ENCODE results near the gene PET117.

The PET117 gene

DNA sequence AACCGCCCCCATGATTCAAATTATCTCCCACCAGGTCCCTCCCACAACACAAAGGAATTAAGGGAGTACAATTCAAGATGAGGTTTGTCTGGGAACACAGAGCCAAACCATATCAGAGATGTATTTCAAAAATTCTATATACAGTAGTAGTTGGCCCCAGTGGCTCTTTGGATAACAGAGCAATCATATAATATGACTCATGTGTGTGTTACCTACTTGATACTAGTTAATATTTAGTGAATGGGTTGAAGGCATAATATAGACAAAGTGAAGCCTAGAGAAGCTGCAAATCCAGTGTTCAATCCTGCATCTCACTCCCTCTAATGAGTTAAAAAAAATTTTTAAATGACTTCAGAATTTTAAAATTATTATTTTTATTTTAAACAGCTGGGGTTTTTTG is 43.2 kb downstream of the PET117 start:
- Histone ChIP-seq H3K27ac (no peak overlapping the region), H4K20me1 (no peaks in the 10 kb centered on the region), H3K27me3 (no peaks in the 10 kb centered on the region), H3K9ac (no peak overlapping the region), H3K4me1 (no peaks in the 10 kb centered on the region), H3K4me3 (no peak overlapping the region), H3K4me2 (no peak overlapping the region), H3K9me3 (peaks cover 32% of the 10 kb centered on the region), H3K36me3 (peaks cover 98% of the 10 kb centered on the region)
- no peak for TF ChIP-seq Cebpa-rat (IDR thresholded peaks at IDR 0.05)

DNA sequence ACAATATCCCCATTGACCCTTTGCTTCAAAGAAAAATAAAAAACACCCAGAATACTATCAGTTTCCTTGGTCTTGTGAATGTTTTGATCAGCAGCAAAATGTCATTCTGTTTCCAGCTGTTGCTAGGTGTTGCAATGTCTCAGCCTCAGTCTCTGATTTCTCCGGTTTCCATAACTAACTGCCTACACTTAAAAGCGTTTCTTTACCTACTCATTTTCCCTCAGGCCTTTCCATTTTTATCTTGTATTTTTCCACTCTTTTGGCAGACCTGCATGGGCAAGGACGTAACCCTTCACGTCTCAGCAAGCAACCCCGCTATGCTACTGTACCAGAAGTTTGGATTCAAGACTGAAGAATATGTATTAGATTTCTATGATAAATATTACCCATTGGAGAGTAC is 49.4 kb downstream of the PET117 start:
- Histone ChIP-seq H3K4me2 (no peak overlapping the region), H4K20me1 (0 out of 2 replicates have a peak, but pooled peaks cover 8% of the 10 kb centered on the region)

DNA sequence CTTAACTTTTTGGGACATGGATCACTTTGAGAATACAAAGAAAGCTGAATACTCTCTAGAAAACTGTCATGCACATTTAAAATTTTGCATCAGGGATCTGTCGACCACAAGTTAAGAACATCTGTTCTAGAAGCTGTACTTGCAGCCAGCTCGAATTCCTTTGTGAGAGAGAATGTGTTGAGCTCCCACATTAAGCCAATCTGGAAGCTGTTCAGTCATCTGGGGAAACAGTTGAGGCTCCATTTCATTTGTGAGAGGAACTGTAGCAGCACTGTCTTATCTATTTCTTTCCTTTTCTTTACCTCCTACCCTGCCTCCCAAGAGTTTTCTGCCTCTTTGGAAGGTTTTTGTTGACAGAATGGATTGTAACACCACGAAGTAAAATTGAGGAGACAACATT is 50.8 kb downstream of the PET117 start:
- no peak for TF ChIP-seq Cebpa-rat (IDR thresholded peaks at IDR 0.05)
- Histone ChIP-seq H3K36me3 (peaks cover 77% of the 10 kb centered on the region), H3K4me2 (no peak overlapping the region), H3K9me3 (peaks cover 3% of the 10 kb centered on the region; the same call in 1 of the 2 replicates), H3K27ac (no peak overlapping the region), H3K4me3 (no peak overlapping the region), H3K4me1 (no peaks in the 10 kb centered on the region), H4K20me1 (0 out of 2 replicates have a peak, but pooled peaks cover 8% of the 10 kb centered on the region), H3K9ac (no peak overlapping the region), H3K27me3 (no peaks in the 10 kb centered on the region)

More for the DNA sequence above, 49.4 kb downstream of the PET117 start:
- no peak overlapping the region for H3K4me3 ChIP-seq
- no peaks in the 10 kb centered on the region for H3K27me3 ChIP-seq
- H3K36me3 ChIP-seq = peaks cover 86% of the 10 kb centered on the region
- no peak overlapping the region for H3K9ac ChIP-seq
- no peaks in the 10 kb centered on the region for H3K9me3 ChIP-seq
- no peak overlapping the region for H3K27ac ChIP-seq
- no peaks in the 10 kb centered on the region for H3K4me1 ChIP-seq
- TF ChIP-seq Cebpa-rat (IDR thresholded peaks at IDR 0.05) = no peak

DNA sequence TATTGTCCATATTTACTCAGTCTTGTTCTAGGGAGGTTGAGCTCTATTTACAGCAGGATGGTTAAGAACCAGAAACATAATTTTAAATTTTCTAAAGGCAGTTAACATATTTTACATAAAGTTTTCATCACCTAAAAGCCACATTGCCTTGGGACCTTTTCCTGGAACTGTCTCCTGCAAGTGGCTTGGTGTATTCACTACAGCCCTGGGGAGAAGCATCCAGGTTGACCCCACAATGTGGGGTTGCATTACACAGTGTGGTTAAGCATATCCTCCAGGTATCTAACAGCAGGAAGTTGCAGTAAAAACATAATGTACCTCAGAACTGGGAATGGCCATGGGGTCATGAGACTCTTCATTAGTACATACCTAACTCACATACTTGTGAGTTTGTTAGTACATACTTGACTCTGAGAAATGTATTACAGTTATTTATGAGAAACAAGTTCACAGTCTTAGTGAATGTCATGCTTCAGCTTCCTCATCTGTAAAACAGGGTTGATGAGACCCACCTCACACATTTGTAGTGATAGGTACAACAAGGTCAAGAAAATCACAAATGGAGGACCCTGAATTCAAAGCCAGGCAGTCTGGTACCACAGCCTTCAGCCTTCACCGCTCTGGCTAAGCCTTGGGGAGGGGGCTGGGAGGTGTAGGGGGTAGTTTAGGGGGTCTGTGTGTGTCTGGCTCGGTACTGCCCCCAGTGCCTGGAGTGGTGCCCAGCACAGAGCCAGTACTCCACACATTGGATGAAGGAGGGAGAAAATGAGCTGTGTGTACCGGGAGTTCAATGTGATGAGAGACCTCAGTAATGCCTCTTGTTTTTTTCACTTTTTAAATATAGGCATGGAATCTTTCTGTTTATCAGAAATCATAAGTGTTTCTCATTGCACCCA is 52.9 kb downstream of the PET117 start:
- Histone ChIP-seq H3K36me3 (peaks cover 56% of the 10 kb centered on the region), H4K20me1 (0 out of 2 replicates have a peak, but pooled peaks cover 8% of the 10 kb centered on the region), H3K4me1 (no peaks in the 10 kb centered on the region), H3K4me2 (no peak overlapping the region), H3K27ac (no peak overlapping the region; the same call in 1 of the 2 replicates), H3K9ac (no peak overlapping the region), H3K27me3 (no peaks in the 10 kb centered on the region), H3K4me3 (no peak overlapping the region), H3K9me3 (peaks cover 8% of the 10 kb centered on the region; the same call in 1 of the 2 replicates)
- TF ChIP-seq Cebpa-rat (IDR thresholded peaks at IDR 0.05) = no peak

DNA sequence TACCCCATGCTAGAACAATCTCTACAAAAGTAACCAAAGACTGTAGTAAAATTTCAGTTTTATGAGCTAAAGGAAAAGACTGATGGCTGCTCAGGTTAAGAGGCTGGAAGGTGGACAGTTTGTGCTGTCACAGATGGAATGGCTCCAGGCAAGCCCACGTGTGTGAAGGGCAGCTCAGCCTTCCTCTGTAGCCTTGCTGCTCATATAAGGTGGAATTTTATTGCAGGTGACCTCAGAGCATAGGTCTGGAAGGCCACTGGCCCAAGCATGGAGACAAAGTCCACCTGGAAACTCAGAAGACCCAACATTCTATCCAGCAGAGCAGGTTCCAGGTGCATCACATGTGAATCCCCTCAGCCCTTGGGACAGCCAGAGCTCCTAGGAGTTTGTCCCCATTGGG is 53.6 kb downstream of the PET117 start:
- Histone ChIP-seq H3K9ac (no peak overlapping the region), H3K4me3 (no peak overlapping the region), H3K9me3 (peaks cover 8% of the 10 kb centered on the region; the same call in 1 of the 2 replicates), H3K36me3 (peaks cover 49% of the 10 kb centered on the region), H3K4me2 (no peak overlapping the region), H3K4me1 (no peaks in the 10 kb centered on the region), H3K27ac (no peak overlapping the region), H3K27me3 (no peaks in the 10 kb centered on the region), H4K20me1 (0 out of 2 replicates have a peak, but pooled peaks cover 8% of the 10 kb centered on the region)
- no peak for TF ChIP-seq Cebpa-rat (IDR thresholded peaks at IDR 0.05)

Data from BLaER1 (cell line).